ENCODE data around the gene JAK2.
"Not testable (repeated sequence)": the region's sequence is repeated elsewhere in the genome, so short reads cannot be mapped to it uniquely, and the experiment has no call there.

Gene JAK2

DNA sequence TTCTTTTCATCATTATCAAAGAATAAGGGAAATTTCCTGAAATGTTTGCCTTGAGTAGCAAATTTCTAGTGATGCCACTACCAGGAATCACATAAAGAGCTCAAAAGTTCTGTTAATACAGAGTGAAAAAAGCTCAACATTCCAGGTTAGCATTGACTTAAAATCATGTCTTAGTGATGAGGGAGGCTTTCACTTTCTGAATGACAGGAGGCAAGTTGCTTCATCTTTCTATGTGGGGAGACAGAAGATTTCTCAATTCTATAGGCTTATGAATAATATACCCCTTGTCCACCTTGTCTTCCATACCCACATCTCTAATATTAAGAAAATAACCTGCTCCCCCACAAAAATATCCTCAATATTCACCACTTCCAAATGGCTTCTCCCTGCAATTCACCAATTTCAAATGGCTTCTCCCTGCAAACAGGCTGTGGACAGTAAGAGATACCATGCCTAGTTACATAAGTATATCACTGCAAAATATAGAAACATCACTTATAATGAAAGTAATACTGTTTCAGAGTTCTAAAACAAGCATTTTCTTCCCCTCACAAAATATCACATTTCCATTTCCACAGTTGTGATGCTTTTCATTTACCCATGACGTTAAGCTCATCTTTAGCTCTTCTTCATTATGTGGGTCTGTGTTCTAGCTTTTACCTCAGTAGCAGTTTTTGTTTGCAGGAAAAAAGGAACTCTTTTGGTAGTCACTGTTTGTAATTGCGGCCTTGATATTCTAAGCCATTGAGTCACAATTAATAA is 2.2 kb upstream of the JAK2 start:
- no peak for DNase-seq

DNA sequence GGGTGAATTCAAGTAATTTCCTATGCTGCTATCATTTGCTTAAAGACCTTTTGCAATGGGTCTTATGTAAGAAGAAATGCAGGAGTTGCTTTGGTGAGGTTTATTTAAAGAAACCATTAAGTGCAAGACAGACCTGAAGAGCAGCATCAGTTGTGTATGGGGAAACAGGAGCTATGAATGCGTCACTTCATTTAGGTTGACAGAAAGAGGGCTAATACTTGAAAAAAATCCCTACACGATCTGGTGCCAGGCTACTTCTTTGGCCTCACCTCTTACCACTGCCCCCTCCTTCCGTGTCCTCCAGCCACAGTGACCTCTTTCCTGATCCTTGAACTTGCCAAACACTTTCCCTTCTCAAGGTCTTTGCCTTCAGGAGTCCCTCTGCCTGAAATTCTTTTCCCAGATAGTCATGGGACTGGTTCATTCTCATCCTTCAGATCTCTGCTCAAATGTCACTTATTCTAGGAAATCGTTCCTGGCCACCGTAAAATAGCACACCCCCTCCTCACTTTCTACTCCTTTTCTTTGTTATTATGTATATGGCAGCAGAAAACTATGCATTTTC is 1.4 kb upstream of the JAK2 start:
- no peak for DNase-seq

- DNase-seq: no peak
Observed at GRCh38 chr9:4984171-4984620, 876 bp upstream of the JAK2 start.

DNA sequence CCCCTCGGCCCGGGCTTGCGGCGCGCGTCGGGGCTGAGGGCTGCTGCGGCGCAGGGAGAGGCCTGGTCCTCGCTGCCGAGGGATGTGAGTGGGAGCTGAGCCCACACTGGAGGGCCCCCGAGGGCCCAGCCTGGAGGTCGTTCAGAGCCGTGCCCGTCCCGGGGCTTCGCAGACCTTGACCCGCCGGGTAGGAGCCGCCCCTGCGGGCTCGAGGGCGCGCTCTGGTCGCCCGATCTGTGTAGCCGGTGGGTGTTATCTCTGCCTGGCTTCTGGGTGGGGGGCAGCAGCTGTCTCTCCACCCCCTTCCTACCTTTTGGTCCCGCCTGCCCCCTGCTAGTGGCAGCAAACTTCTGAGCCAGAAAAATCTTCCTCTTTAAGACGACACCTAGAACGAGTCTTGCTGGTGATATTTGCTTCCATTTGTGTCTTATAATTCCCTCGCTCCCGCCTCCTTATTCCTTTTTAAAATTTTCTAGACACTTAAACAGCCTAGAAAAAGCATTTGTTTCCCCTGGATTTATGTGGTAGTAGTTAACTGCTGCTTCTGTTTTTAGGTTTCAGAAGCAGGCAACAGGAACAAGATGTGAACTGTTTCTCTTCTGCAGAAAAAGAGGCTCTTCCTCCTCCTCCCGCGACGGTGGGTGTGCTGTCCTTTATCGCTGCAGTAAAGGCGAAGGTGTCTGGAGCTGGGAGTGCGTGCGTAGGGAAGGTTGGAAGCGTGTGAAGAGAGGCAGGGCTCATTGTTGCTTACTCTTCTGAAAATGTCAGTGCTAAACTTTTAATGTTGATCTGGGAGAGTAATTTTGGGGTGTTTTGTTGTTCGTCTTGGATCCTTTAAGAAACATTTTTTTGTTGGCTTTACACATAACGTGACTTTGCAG is 554 bp downstream of the JAK2 start:
- peak; percentile 46 for DNase-seq

DNA sequence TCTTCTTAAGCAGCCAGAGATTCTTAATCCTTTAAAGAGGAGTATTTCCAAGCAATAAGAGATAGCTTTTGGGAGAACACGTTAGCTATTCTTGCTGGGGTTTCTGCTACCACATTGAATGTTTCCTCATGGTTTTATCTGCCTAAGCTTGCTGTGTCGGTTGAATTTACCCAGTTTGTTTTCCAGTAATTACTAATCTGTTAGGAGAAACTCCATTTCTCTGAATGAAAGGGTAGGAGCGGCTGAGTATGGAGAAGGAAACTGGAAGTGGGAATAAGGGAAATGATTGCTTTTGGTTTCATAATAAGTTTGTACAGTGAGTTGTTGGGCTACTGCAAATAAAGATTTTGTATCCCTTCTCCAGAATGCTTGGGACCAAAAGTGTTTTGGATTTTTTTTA is 1.2 kb downstream of the JAK2 start:
- DNase-seq: no peak

DNA sequence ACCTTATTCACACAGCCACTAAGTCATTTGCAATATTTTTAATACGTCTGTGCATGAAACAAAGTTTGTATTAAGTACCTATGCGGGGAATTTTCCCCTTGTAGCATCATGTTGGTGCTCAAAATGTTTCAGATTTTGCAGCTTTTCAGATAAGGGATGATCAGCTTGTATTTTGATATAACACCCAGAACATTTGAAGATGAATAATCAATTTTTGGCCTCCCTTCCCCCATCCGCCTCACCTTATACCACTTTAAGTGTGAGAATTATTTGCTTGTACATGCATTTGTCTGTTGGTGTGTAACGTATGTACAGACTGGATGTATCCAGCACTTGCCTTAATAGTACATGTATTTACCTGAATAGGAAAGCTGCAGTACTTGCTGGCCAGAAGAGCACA is 1.7 kb downstream of the JAK2 start:
- no peak for DNase-seq

DNA sequence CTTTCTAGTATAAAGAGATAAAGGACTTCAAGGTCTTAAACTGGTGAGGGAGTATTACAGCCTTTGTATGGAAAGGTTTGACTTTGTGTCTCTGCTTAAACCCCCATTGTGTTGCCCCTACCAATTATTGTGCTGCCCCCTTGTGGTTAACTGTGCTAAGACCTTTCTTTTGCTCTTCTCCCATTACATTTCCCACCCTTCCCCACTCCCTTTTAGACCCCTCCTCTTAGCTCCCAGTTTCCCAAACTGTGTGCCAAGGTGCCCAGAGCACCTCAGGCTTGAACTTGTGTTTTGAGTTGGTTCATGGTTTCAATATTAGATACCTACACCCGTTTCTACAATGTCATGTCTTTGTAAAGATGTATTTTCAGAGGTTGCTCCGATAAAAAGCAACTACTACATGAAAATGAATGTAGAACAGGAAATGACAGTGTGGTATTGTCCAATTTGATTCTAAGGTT is 2.9 kb downstream of the JAK2 start:
- peak; percentile 49 for DNase-seq

- no peak for DNase-seq
Observed at GRCh38 chr9:4992872-4993271, 7.8 kb downstream of the JAK2 start.

GRCh38 chr9:4994166-4994890 is 9.3 kb downstream of the JAK2 start:
- DNase-seq: no peak

DNA sequence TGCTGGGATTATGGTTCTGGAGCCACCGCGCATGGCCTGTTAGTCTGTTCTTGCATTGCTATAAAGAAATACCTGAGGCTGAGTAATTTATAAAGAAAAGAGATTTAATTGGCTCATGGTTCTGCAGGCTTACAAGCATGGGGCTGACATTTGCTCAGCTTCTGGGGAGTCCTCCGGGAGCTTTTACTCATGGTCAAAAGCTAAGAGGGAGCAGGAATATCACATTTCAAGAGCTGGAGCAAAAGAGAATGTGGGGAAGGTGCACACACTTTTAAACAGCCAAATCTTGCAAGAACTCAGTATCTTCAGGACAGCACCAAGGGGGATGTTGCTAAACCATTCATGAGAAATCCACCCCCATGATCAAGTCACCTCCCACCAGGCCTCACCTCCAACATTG is 12.1 kb downstream of the JAK2 start:
- no peak for DNase-seq

GRCh38 chr9:4997631-4998030 is 12.6 kb downstream of the JAK2 start:
- no peak for DNase-seq

DNA sequence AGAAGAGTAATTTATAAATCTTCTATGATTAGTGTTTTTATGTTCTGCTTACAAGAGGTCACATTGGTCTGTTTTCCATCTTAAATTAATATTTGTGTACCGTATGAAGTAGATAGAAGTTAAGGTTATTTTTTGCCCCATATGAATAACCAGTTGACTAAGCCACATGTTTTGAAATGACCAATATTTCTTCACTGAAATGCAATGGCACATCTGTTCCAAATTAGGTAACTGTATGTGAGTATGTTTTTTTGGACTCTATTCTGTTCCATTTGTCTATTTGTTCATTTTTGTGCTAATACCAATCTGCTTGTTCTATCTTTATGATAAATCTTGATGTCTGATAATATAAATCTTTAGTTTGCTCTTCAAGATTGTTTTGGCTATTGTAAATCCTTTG is 17.7 kb downstream of the JAK2 start:
- DNase-seq: no peak

GRCh38 chr9:5004481-5004880 is 19.4 kb downstream of the JAK2 start:
- no peak for DNase-seq

- no peak for DNase-seq
Observed at GRCh38 chr9:5008202-5008601, 23.1 kb downstream of the JAK2 start.

DNA sequence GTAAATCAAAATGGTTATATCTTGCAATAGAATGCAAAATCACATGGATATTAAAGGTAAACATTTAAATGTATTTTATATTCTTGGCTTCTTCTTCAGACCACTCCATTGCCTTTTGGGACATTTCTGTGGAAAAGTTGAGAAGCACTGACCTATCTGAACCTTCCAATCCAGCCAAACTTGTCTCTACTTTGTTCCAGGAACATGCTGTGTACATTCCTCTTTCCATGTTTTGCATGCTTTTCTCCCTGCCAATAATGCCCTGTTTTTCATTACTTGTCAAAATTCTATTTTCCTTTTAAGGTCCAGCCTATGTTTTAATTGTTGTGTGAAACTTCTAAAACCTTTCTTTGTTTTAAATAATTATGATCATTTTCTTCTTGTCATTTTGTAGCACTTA is 28.3 kb downstream of the JAK2 start:
- no peak for DNase-seq

- DNase-seq: no peak
Observed at GRCh38 chr9:5015934-5016333, 30.9 kb downstream of the JAK2 start.

- DNase-seq: no peak
Observed at GRCh38 chr9:5025416-5025815, 40.3 kb downstream of the JAK2 start.

DNA sequence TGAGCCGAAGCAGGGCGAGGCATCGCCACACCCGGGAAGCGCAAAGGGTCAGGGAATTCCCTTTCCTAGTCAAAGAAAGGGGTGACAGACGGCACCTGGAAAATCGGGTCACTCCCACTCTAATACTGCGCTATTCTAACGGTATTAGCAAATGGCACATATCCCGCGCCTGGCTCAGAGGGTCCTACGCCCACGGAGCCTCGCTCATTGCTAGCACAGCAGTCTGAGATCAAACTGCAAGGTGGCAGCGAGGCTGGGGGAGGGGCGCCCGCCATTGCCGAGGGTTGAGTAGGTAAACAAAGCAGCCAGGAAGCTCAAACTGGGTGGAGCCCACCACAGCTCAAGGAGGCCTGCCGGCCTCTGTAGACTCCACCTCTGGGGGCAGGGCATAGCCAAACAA is 46.9 kb downstream of the JAK2 start:
- DNase-seq: not testable (repeated sequence)

GRCh38 chr9:5040730-5041389 is 55.8 kb downstream of the JAK2 start:
- DNase-seq: no peak

DNA sequence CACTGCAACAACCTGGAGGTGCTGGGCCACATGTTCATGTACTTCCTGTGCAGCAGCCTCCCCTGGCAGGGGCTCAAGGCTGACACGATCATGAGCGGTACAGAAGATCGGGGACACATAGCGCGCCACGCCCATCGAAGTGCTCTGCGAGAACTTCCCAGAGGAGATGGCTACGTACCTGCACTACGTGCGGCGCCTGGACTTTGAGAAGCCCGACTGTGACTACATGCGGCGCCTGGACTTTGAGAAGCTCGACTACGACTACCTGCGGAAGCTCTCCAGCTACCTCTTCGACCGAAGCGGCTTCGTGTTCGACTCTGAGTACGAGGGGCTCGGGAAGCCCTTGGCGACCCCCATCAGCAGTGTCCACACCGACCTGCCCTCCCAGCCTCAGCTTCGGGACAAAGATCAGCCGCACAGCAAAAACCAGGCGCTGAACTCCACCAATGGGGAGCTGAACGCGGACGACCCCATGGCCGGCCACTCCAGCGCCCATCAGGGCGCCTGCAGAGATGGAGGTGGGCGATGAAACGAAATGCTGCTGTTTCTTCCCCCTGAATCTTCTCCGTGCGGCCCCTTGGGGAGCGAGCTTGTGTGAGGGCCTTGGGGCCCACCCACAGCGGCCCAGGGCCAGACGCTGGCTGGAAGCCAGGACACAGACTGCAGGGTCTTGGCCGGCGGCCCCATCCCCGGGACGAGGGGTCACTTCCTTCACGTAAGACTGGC is 56.5 kb downstream of the JAK2 start:
- DNase-seq: no peak

- DNase-seq: no peak
Observed at GRCh38 chr9:5042661-5043178, 57.6 kb downstream of the JAK2 start.

GRCh38 chr9:5043381-5043780 is 58.3 kb downstream of the JAK2 start:
- no peak for DNase-seq

Measured in femur (tissue), 1 donor.